ENCODE results near the gene KRTAP4-6. TPM values are rescaled to one million over a fixed set of nuclear protein-coding genes. Genes with fewer than 3 reads are reported as not detected.
"Not testable (repeated sequence)": the region's sequence is repeated elsewhere in the genome, so short reads cannot be mapped to it uniquely, and the experiment has no call there.

KRTAP4-6 gene
- not detected for total RNA-seq
- not detected for polyA plus RNA-seq
- long read RNA-seq, donor 1, result 0 reads
- long read RNA-seq, donor 2, result 0 reads

- DNase-seq (no peak), ATAC-seq (ENCODE audit: low FRiP score) (no peak)
- H3K4me3 ChIP-seq (ENCODE audit: low read length in 2 of 2), result no peak within 1 kb of the TSS
- H3K36me3 ChIP-seq (ENCODE audit: control insufficient read depth in 1 of 2, insufficient read depth in 2 of 2, low read length in 1 of 2), result no peaks in the 10 kb centered on the region
- intact Hi-C loops (cut with DNase I), result no loop called here
- H3K9me3 ChIP-seq (ENCODE audit: control insufficient read depth, low read length), result peaks cover 2% of the 10 kb centered on the region
- H3K27me3 ChIP-seq (ENCODE audit: control insufficient read depth in 1 of 2, insufficient read depth in 2 of 2, low read length in 1 of 2), result no peaks in the 10 kb centered on the region
- no peak within 1 kb of the TSS for H3K27ac ChIP-seq (ENCODE audit: low read depth in 1 of 2, low read length in 2 of 2)
- H3K4me1 ChIP-seq (ENCODE audit: control insufficient read depth in 1 of 2, insufficient read depth in 2 of 2, low read length in 2 of 2), result no peaks in the 10 kb centered on the region
- 80 to 84% methylated on average over 6 of the region's 6 CpGs for WGBS, 2 donors
Measured at GRCh38 chr17:41140360-41141131, at the start of gene KRTAP4-6. Gene KRTAP4-6 (minus strand): TSS chr17:41140544. CDS start chr17:41140487, 57 bp downstream.

- DNase-seq; H3K36me3 ChIP-seq (ENCODE audit: control insufficient read depth in 1 of 2, insufficient read depth in 2 of 2, low read length in 1 of 2); H3K27me3 ChIP-seq (ENCODE audit: control insufficient read depth in 1 of 2, insufficient read depth in 2 of 2, low read length in 1 of 2); H3K9me3 ChIP-seq (ENCODE audit: control insufficient read depth, low read length); H3K4me1 ChIP-seq (ENCODE audit: control insufficient read depth in 1 of 2, insufficient read depth in 2 of 2, low read length in 2 of 2); ATAC-seq (ENCODE audit: low FRiP score); intact Hi-C loops (cut with DNase I); H3K4me3 ChIP-seq (ENCODE audit: low read length in 2 of 2); H3K27ac ChIP-seq (ENCODE audit: low read depth in 1 of 2, low read length in 2 of 2): not testable (repeated sequence)
- 64 to 72% methylated on average over 1 of the region's 1 CpG for WGBS, 2 donors
Measured at GRCh38 chr17:41189837-41190318, 49.5 kb upstream of the KRTAP4-6 start, which contains the start of gene KRTAP9-1. Gene KRTAP9-1 (plus strand): TSS chr17:41189887. CDS start chr17:41189887, 0 bp downstream.

GRCh38 chr17:41186872-41187271, 46.5 kb upstream of the KRTAP4-6 start:
- DNase-seq, result no peak
- H3K27ac ChIP-seq (ENCODE audit: low read depth in 1 of 2, low read length in 2 of 2), result no peak overlapping the region
- peaks cover 0 to 2% of the 10 kb centered on the region in 2 donors for H3K27me3 ChIP-seq (ENCODE audit: control insufficient read depth in 1 of 2, insufficient read depth in 2 of 2, low read length in 1 of 2)
- H3K9me3 ChIP-seq (ENCODE audit: control insufficient read depth, low read length), result peaks cover 2% of the 10 kb centered on the region
- WGBS, 2 donors, result 83 to 84% methylated on average over 2 of the region's 2 CpGs
- no peaks in the 10 kb centered on the region for H3K36me3 ChIP-seq (ENCODE audit: control insufficient read depth in 1 of 2, insufficient read depth in 2 of 2, low read length in 1 of 2)
- intact Hi-C loops (cut with DNase I), result no loop called here
- H3K4me1 ChIP-seq (ENCODE audit: control insufficient read depth in 1 of 2, insufficient read depth in 2 of 2, low read length in 2 of 2), result peaks cover 0 to 2% of the 10 kb centered on the region in 2 donors
- ATAC-seq (ENCODE audit: low FRiP score), result no peak
- no peak overlapping the region for H3K4me3 ChIP-seq (ENCODE audit: low read length in 2 of 2)

- Histone ChIP-seq H3K36me3 (ENCODE audit: control insufficient read depth in 1 of 2, insufficient read depth in 2 of 2, low read length in 1 of 2) (no peaks in the 10 kb centered on the region), H3K4me3 (ENCODE audit: low read length in 2 of 2) (no peak overlapping the region), H3K27ac (ENCODE audit: low read depth in 1 of 2, low read length in 2 of 2) (no peak overlapping the region), H3K9me3 (ENCODE audit: control insufficient read depth, low read length) (peaks cover 2% of the 10 kb centered on the region), H3K27me3 (ENCODE audit: control insufficient read depth in 1 of 2, insufficient read depth in 2 of 2, low read length in 1 of 2) (peaks cover 0 to 2% of the 10 kb centered on the region in 2 donors), H3K4me1 (ENCODE audit: control insufficient read depth in 1 of 2, insufficient read depth in 2 of 2, low read length in 2 of 2) (peaks cover 0 to 2% of the 10 kb centered on the region in 2 donors)
- DNase-seq (no peak), ATAC-seq (ENCODE audit: low FRiP score) (no peak)
- intact Hi-C loops (cut with DNase I), result no loop called here
- 34 to 51% methylated on average over 1 of the region's 1 CpG for WGBS, 2 donors
Measured at GRCh38 chr17:41185001-41185400, 44.7 kb upstream of the KRTAP4-6 start.

DNA sequence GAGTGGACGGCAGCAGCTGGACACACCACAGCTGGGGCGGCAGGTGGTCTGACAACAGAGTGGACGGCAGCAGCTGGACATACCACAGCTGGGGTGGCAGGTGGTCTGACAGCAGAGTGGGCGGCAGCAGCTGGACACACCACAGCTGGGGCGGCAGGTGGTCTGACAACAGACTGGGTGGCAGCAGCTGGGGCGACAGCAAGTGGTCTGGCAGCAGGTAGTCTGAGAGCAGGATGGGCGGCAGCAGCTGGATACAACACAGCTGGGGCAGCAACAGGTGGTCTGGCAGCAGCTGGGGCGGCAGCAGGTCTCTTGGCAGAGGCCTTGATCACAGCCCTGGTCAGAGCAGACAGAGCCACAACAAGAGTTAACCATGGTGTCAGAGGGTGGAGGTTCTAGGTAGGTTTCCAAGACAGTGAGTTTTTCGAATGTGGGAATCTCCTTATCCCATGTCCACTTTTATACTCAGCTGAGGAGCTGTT, 44.2 kb upstream of the KRTAP4-6 start, which contains the start of gene KRTAP4-1:
Gene KRTAP4-1, minus strand, starts transcription at position 432 of the 482 bp plus-strand sequence. Its CDS starts 57 bp downstream, at position 375.
- Histone ChIP-seq H3K9me3 (ENCODE audit: control insufficient read depth, low read length) (peaks cover 2% of the 10 kb centered on the region), H3K27ac (ENCODE audit: low read depth in 1 of 2, low read length in 2 of 2) (no peak within 1 kb of the TSS), H3K27me3 (ENCODE audit: control insufficient read depth in 1 of 2, insufficient read depth in 2 of 2, low read length in 1 of 2) (peaks cover 0 to 2% of the 10 kb centered on the region in 2 donors), H3K36me3 (ENCODE audit: control insufficient read depth in 1 of 2, insufficient read depth in 2 of 2, low read length in 1 of 2) (no peaks in the 10 kb centered on the region), H3K4me1 (ENCODE audit: control insufficient read depth in 1 of 2, insufficient read depth in 2 of 2, low read length in 2 of 2) (peaks cover 0 to 2% of the 10 kb centered on the region in 2 donors), H3K4me3 (ENCODE audit: low read length in 2 of 2) (no peak within 1 kb of the TSS)
- DNase-seq (no peak), ATAC-seq (ENCODE audit: low FRiP score) (no peak)
- WGBS, 2 donors, result 60% methylated on average over 9 of the region's 9 CpGs
- intact Hi-C loops (cut with DNase I), result no loop called here

- no peak for DNase-seq
- Histone ChIP-seq H3K4me1 (ENCODE audit: control insufficient read depth in 1 of 2, insufficient read depth in 2 of 2, low read length in 2 of 2) (peaks cover 0 to 4% of the 10 kb centered on the region in 2 donors), H3K36me3 (ENCODE audit: control insufficient read depth in 1 of 2, insufficient read depth in 2 of 2, low read length in 1 of 2) (no peaks in the 10 kb centered on the region), H3K27ac (ENCODE audit: low read depth in 1 of 2, low read length in 2 of 2) (no peak overlapping the region), H3K27me3 (ENCODE audit: control insufficient read depth in 1 of 2, insufficient read depth in 2 of 2, low read length in 1 of 2) (no peaks in the 10 kb centered on the region), H3K9me3 (ENCODE audit: control insufficient read depth, low read length) (peaks cover 1% of the 10 kb centered on the region), H3K4me3 (ENCODE audit: low read length in 2 of 2) (no peak overlapping the region)
- intact Hi-C loops (cut with DNase I), result no loop called here
- peak; percentile 56 for ATAC-seq (ENCODE audit: low FRiP score)
- WGBS, 2 donors, result 19 to 25% methylated on average over 1 of the region's 1 CpG
Measured at GRCh38 chr17:41178843-41179616, 38.7 kb upstream of the KRTAP4-6 start.

DNA sequence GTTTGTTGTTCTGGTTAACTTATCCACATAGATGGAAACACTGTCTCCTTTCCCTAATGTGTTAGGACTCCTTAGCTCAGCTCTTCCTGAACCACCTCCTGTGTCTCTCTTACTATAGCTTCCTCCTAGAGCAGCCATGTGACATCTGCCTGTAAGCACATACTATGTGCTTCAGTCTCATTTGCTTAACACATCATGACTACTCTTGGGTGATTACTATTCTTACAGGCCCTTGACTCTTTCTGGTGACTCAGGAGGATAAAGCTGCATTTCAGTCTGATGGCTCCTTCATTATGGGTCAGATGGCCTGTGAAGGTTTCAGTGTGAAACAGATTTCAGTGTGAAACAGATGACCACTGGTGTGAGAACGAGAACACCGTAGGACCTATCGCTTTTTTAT, 38.0 kb upstream of the KRTAP4-6 start:
- Histone ChIP-seq H3K4me3 (ENCODE audit: low read length in 2 of 2) (no peak overlapping the region), H3K27ac (ENCODE audit: low read depth in 1 of 2, low read length in 2 of 2) (no peak overlapping the region), H3K9me3 (ENCODE audit: control insufficient read depth, low read length) (peaks cover 1% of the 10 kb centered on the region), H3K36me3 (ENCODE audit: control insufficient read depth in 1 of 2, insufficient read depth in 2 of 2, low read length in 1 of 2) (no peaks in the 10 kb centered on the region), H3K27me3 (ENCODE audit: control insufficient read depth in 1 of 2, insufficient read depth in 2 of 2, low read length in 1 of 2) (no peaks in the 10 kb centered on the region), H3K4me1 (ENCODE audit: control insufficient read depth in 1 of 2, insufficient read depth in 2 of 2, low read length in 2 of 2) (peaks cover 0 to 4% of the 10 kb centered on the region in 2 donors)
- 87 to 90% methylated on average over 3 of the region's 3 CpGs for WGBS, 2 donors
- intact Hi-C loops (cut with DNase I), result no loop called here
- DNase-seq (no peak), ATAC-seq (ENCODE audit: low FRiP score) (no peak)

DNA sequence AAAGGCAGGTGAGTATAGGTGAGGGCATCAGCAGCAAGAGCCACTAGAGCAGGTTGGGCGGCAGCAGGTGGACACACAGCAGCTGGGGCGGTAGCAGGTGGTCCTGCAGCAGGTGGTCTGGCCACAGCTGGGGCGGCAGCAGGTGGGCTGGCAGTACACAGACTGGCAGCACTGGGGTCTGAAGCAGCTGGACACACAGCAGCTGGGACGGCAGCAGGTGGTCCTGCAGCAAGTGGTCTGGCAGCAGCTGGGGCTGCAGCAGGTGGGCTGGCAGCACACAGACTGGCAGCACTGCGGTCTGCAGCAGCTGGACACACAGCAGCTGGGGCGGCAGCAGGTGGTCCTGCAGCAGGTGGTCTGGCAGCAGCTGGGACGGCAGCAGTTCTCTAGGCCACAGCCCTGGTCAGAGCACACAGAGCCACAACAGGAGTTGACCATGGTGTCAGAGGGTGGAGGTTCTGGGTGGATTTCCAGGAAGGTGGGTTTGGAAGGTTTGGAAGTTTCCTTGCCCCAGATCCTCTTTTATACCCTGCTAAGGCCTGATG, 37.5 kb upstream of the KRTAP4-6 start, which contains the start of gene KRTAP4-2:
Gene KRTAP4-2, minus strand, starts transcription at position 495 of the 545 bp plus-strand sequence. Its CDS starts 57 bp downstream, at position 438.
- DNase-seq, result no peak
- intact Hi-C loops (cut with DNase I), result no loop called here
- Histone ChIP-seq H3K27ac (ENCODE audit: low read depth in 1 of 2, low read length in 2 of 2) (no peak within 1 kb of the TSS), H3K4me3 (ENCODE audit: low read length in 2 of 2) (no peak within 1 kb of the TSS), H3K36me3 (ENCODE audit: control insufficient read depth in 1 of 2, insufficient read depth in 2 of 2, low read length in 1 of 2) (no peaks in the 10 kb centered on the region), H3K27me3 (ENCODE audit: control insufficient read depth in 1 of 2, insufficient read depth in 2 of 2, low read length in 1 of 2) (no peaks in the 10 kb centered on the region), H3K4me1 (ENCODE audit: control insufficient read depth in 1 of 2, insufficient read depth in 2 of 2, low read length in 2 of 2) (peaks cover 0 to 1% of the 10 kb centered on the region in 2 donors), H3K9me3 (ENCODE audit: control insufficient read depth, low read length) (peaks cover 1% of the 10 kb centered on the region)
- no peak for ATAC-seq (ENCODE audit: low FRiP score)
- 85 to 86% methylated on average over 7 of the region's 7 CpGs for WGBS, 2 donors

Measured in aorta (tissue), 5 donors.